H1 (cell line): ENCODE data around the gene EPHA4. TPM values are rescaled to one million over a fixed set of nuclear protein-coding genes. Genes with fewer than 3 reads are reported as not detected.

ENCODE experiments used
- CTCF ChIA-PET: fragments of 300-600 bp; sonication (Branson Sonifier 250); formaldehyde crosslinking; loops from one replicate; lab custom pipeline; 2021; ENCODE audit not compliant: partially characterized antibody; lab: Charles Lee
- POLR2A ChIA-PET: fragments of 300-600 bp; sonication (Branson Sonifier 250); formaldehyde crosslinking; loops from one replicate; lab custom pipeline; 2021; ENCODE audit warnings: inconsistent platforms; ENCODE audit not compliant: partially characterized antibody; lab: Charles Lee
- DNase-seq, 2 experiments: peaks; one replicate each; pipeline versions ENCODE4 v3.0.0 to v3.0.0-alpha.2; 2010 to 2022; ENCODE audit warnings: low spot score in 2 of 2, low read depth in 1 of 2, mixed read lengths in 1 of 2
- FAIRE-seq: peaks from 2 replicates; lab custom pipeline; 2011; peaks lifted over from hg19 to GRCh38; lab: Jason Lieb, UNC
- H2AFZ ChIP-seq: 2 replicates; pipeline ENCODE4 v1.8.1; 2012; ENCODE audit warnings: low read length, inconsistent platforms
- H2AK5ac ChIP-seq: 2 replicates; pipeline ENCODE4 v1.6.1; 2013; ENCODE audit warnings: low read depth, low read length
- H2BK120ac ChIP-seq: replicated peaks from 2 replicates; pipeline ENCODE3; 2013; ENCODE audit warnings: low read depth, low read length, inconsistent platforms
- H2BK12ac ChIP-seq: 2 replicates; pipeline ENCODE4 v1.6.1; 2013; ENCODE audit warnings: low read depth, low read length
- H2BK15ac ChIP-seq: 2 replicates; pipeline ENCODE4 v1.6.1; 2013; ENCODE audit warnings: low read length
- H2BK20ac ChIP-seq: 2 replicates; pipeline ENCODE4 v1.6.1; 2013; ENCODE audit warnings: low read length
- H2BK5ac ChIP-seq: 2 replicates; pipeline ENCODE4 v1.6.1; 2013; ENCODE audit warnings: low read depth, low read length
- H3K14ac ChIP-seq: 2 replicates; pipeline ENCODE4 v1.6.1; 2013; ENCODE audit warnings: inconsistent platforms; ENCODE audit not compliant: insufficient read length
- H3K18ac ChIP-seq: 2 replicates; pipeline ENCODE4 v1.6.1; 2013; ENCODE audit warnings: low read length; ENCODE audit errors: extremely low read depth
- H3K23ac ChIP-seq: 2 replicates; pipeline ENCODE4 v1.6.1; 2013; ENCODE audit warnings: inconsistent platforms; ENCODE audit not compliant: insufficient read length
- H3K23me2 ChIP-seq: 2 replicates; pipeline ENCODE4 v1.6.1; 2013; ENCODE audit warnings: low read depth, low read length
- H3K27ac ChIP-seq: 2 replicates; pipeline ENCODE4 v1.6.1; 2011; ENCODE audit warnings: low read depth, low read length, inconsistent platforms
- H3K27me3 ChIP-seq, 4 experiments: replicated peaks in 1 of 4; 1 replicate in 1 of 4; 2 replicates in 3 of 4; pipeline versions ENCODE4 v1.6.1 to v1.8.1; 2011 to 2013; ENCODE audit warnings: low read length in 3 of 4, mild to moderate bottlenecking in 3 of 4, inconsistent platforms in 2 of 4, mixed read lengths in 2 of 4, moderate library complexity in 1 of 4; ENCODE audit not compliant: control insufficient read depth in 3 of 4, insufficient read depth in 3 of 4; ENCODE audit errors: extremely low read depth in 1 of 4
- H3K36me3 ChIP-seq, 4 experiments: 2 replicates each; pipeline versions ENCODE4 v1.6.1 to v1.8.1; 2011 to 2013; ENCODE audit warnings: mild to moderate bottlenecking in 4 of 4, low read length in 3 of 4, moderate library complexity in 2 of 4, control low read depth in 1 of 4, inconsistent platforms in 1 of 4; ENCODE audit not compliant: insufficient read depth in 4 of 4, control insufficient read depth in 2 of 4
- H3K4ac ChIP-seq: replicated peaks from 2 replicates; pipeline ENCODE3; 2013; ENCODE audit warnings: low read length, low read depth, mixed read lengths, inconsistent platforms; ENCODE audit not compliant: insufficient read length
- H3K4me1 ChIP-seq, 4 experiments: replicated peaks in 1 of 4; 1 replicate in 1 of 4; 2 replicates in 3 of 4; pipeline versions ENCODE4 v1.6.1 to v1.8.1; 2011 to 2013; ENCODE audit warnings: low read length in 3 of 4, inconsistent platforms in 2 of 4, mixed read lengths in 1 of 4; ENCODE audit not compliant: insufficient read depth in 4 of 4, control insufficient read depth in 3 of 4
- H3K4me2 ChIP-seq, 2 experiments: 2 replicates each; pipeline versions ENCODE4 v1.6.1 to v1.8.1; 2011 to 2013; ENCODE audit warnings: low read depth in 2 of 2, low read length in 2 of 2, control low read depth in 1 of 2, inconsistent platforms in 1 of 2, mild to moderate bottlenecking in 1 of 2; ENCODE audit not compliant: insufficient read depth in 1 of 2
- H3K4me3 ChIP-seq, 4 experiments: fragments of 200-600, 300-600 bp in 1 of 4; sonication (generic), shearing (Covaris generic), sonication (Bioruptor Twin) in 1 of 4; 2 replicates each; pipeline versions ENCODE4 v1.5.1 to v1.8.1; 2011 to 2016; ENCODE audit warnings: low read length in 4 of 4, low read depth in 3 of 4, control low read depth in 2 of 4, inconsistent platforms in 2 of 4, mild to moderate bottlenecking in 2 of 4, mixed read lengths in 1 of 4, moderate library complexity in 1 of 4; ENCODE audit not compliant: insufficient read depth in 2 of 4; ENCODE audit errors: extremely low read depth in 1 of 4
- H3K56ac ChIP-seq: replicated peaks from 2 replicates; pipeline ENCODE3; 2013; ENCODE audit warnings: low read depth, mild to moderate bottlenecking, mixed read lengths, low read length, inconsistent platforms; ENCODE audit not compliant: insufficient read length
- H3K79me1 ChIP-seq: 2 replicates; pipeline ENCODE4 v1.6.1; 2013; ENCODE audit warnings: low read depth, low read length, control low read depth
- H3K79me2 ChIP-seq, 2 experiments: 2 replicates each; pipeline versions ENCODE4 v1.6.1 to v1.8.1; 2012 to 2013; ENCODE audit warnings: low read length in 2 of 2, mild to moderate bottlenecking in 2 of 2, inconsistent platforms in 1 of 2; ENCODE audit not compliant: insufficient read depth in 2 of 2, control insufficient read depth in 1 of 2
- H3K9ac ChIP-seq, 4 experiments: replicated peaks in 1 of 4; 1 replicate in 1 of 4; 2 replicates in 3 of 4; pipeline versions ENCODE4 v1.6.1 to v1.8.1; 2011 to 2013; ENCODE audit warnings: low read depth in 3 of 4, low read length in 3 of 4, control low read depth in 2 of 4, mild to moderate bottlenecking in 2 of 4, moderate library complexity in 2 of 4, inconsistent platforms in 1 of 4; ENCODE audit errors: extremely low read depth in 1 of 4
- H3K9me3 ChIP-seq, 2 experiments: 2 replicates each; pipeline versions ENCODE4 v1.6.1 to v1.8.1; 2012 to 2013; ENCODE audit warnings: mild to moderate bottlenecking in 2 of 2, moderate library complexity in 2 of 2, control low read depth in 1 of 2, inconsistent platforms in 1 of 2, low read depth in 1 of 2, low read length in 1 of 2, mixed read lengths in 1 of 2; ENCODE audit not compliant: insufficient read depth in 2 of 2
- H4K20me1 ChIP-seq, 2 experiments: replicated peaks in 1 of 2; 2 replicates each; pipeline versions ENCODE3 to v1.8.1; 2011 to 2013; ENCODE audit warnings: inconsistent platforms in 2 of 2, low read length in 2 of 2, mild to moderate bottlenecking in 1 of 2; ENCODE audit not compliant: insufficient read depth in 2 of 2, control insufficient read depth in 1 of 2
- H4K5ac ChIP-seq: 2 replicates; pipeline ENCODE4 v1.6.1; 2013; ENCODE audit warnings: low read length, low read depth, mixed read lengths, inconsistent platforms; ENCODE audit not compliant: insufficient read length
- H4K8ac ChIP-seq: 2 replicates; pipeline ENCODE4 v1.8.0; 2013; ENCODE audit warnings: mild to moderate bottlenecking, moderate library complexity, low read length, inconsistent platforms; ENCODE audit not compliant: insufficient read depth; ENCODE audit errors: extremely low read depth
- H4K91ac ChIP-seq: replicated peaks from 2 replicates; pipeline ENCODE3; 2013; ENCODE audit warnings: low read length, mixed read lengths, inconsistent platforms; ENCODE audit not compliant: insufficient read length
- ATF3 ChIP-seq: IDR thresholded peaks from 2 replicates; pipeline ENCODE4 v1.6.1; 2011; ENCODE audit warnings: low read depth, mild to moderate bottlenecking, low read length; ENCODE audit not compliant: insufficient read depth
- CHD2 ChIP-seq: IDR thresholded peaks from 2 replicates; pipeline ENCODE4 v1.6.1; 2012; ENCODE audit warnings: low read length, improper control_type of control experiment
- E2F6 ChIP-seq: IDR thresholded peaks from 2 replicates; pipeline ENCODE4 v1.6.1; 2012; ENCODE audit warnings: inconsistent platforms
- POU5F1 ChIP-seq: IDR thresholded peaks from 2 replicates; pipeline ENCODE4 v1.6.1; 2011; ENCODE audit warnings: low read depth, mild to moderate bottlenecking, low read length, moderate library complexity
- SIN3A ChIP-seq, 2 experiments: IDR thresholded peaks in 1 of 2; conservative IDR thresholded peaks in 1 of 2; 2 replicates each; pipeline ENCODE4 v1.6.1; 2011 to 2012; ENCODE audit warnings: low read length in 2 of 2, improper control_type of control experiment in 1 of 2, low read depth in 1 of 2, mild to moderate bottlenecking in 1 of 2
- SP2 ChIP-seq: IDR thresholded peaks from 2 replicates; pipeline ENCODE4 v1.6.1; 2012; ENCODE audit warnings: mild to moderate bottlenecking, low read length, inconsistent platforms
- SP4 ChIP-seq: IDR thresholded peaks from 2 replicates; pipeline ENCODE4 v1.6.1; 2012; ENCODE audit warnings: low read length, inconsistent platforms
- SUZ12 ChIP-seq: fragments of 200-600 bp; sonication (generic); IDR thresholded peaks from 2 replicates; pipeline ENCODE4 v1.6.1; 2012; ENCODE audit warnings: mild to moderate bottlenecking, inconsistent platforms, low read length, moderate library complexity, mixed read lengths
- USF2 ChIP-seq: IDR thresholded peaks from 2 replicates; pipeline ENCODE4 v1.6.1; 2011; ENCODE audit warnings: low read length, improper control_type of control experiment
- WGBS, 2 experiments: shearing (Covaris generic) in 1 of 2; methylation state at CpG; one replicate each; pipeline versions ENCODE4 v1.1.6 to v1.1.7; 2013 to 2015; ENCODE audit warnings: low lambda C conversion rate in 2 of 2, mixed read lengths in 2 of 2, inconsistent platforms in 1 of 2, low coverage in 1 of 2, missing lambda C conversion rate in 1 of 2; ENCODE audit not compliant: insufficient replicate concordance in 2 of 2, insufficient coverage in 1 of 2, insufficient read length in 1 of 2; ENCODE audit errors: extremely low coverage in 1 of 2, missing lambda C conversion rate in 1 of 2; 5-methylcytosine and 5-hydroxymethylcytosine counted together
- polyA plus RNA-seq, 7 experiments: library from polyadenylated mRNA; depleted of rRNA in 3 of 7; stranded (reverse) in 5 of 7; unstranded in 2 of 7; fragments of >200 nt in 5 of 7; fragments of 200-250 nt in 2 of 7; gene quantifications; 1 replicate in 5 of 7; 2 replicates in 1 of 7; 4 replicates in 1 of 7; pipeline versions ENCODE4 v1.2.1 to v1.2.3, GENCODE V29; 2011 to 2013; ENCODE audit warnings: missing spikeins in 2 of 7, mixed read lengths in 2 of 7
- total RNA-seq: library from RNA; stranded (reverse); fragmentation: NEBNext Ultra II Directional; extraction: Animal tissue kit (Norgen Biotek cat#: 25700); gene quantifications from 2 replicates; pipeline ENCODE4 v1.2.1, GENCODE V29; 2021

Gene EPHA4
- total and polyA plus RNA-seq, 2 of the 8 experiments (the other 6 are each of a cell fraction or from before 2014, with no cell fraction given), result 4.3 to 5.7 TPM

GRCh38 chr2:221530653-221531037, 41.5 kb downstream of the EPHA4 start:
- TF ChIP-seq CHD2 (no peak), USF2 (no peak), SUZ12 (no peak), SP2 (no peak), ATF3 (no peak), POU5F1 (no peak), SIN3A (conservative IDR thresholded peaks at IDR 0.05 in 1 of 2, IDR thresholded peaks at IDR 0.05 in 1 of 2; ENCODE audit: low read depth in 1 of 2, low read length in 2 of 2) (no peak), E2F6 (no peak), SP4 (no peak)
- Histone ChIP-seq H3K9ac (no peak overlapping the region), H3K27me3 (no peaks in the 10 kb centered on the region), H3K4me1 (no peaks in the 10 kb centered on the region; a peak in 1 of 7 replicates), H3K14ac (no peak overlapping the region), H2BK12ac (no peak overlapping the region; the same call in 1 of the 2 replicates), H3K4me2 (no peak overlapping the region), H3K23me2 (no peaks in the 10 kb centered on the region), H3K23ac (no peak overlapping the region), H3K18ac (no peak overlapping the region), H2BK5ac (no peak overlapping the region), H2BK15ac (no peak overlapping the region), H3K27ac (no peak overlapping the region), H4K91ac (no peak overlapping the region), H3K4ac (no peak overlapping the region), H4K8ac (no peak overlapping the region), H3K79me2 (no peaks in the 10 kb centered on the region; a peak in 1 of 4 replicates), H3K79me1 (no peaks in the 10 kb centered on the region), H4K5ac (no peak overlapping the region), H3K9me3 (no peaks in the 10 kb centered on the region), H4K20me1 (no peaks in the 10 kb centered on the region), H2AK5ac (no peak overlapping the region), H3K56ac (no peak overlapping the region), H2BK120ac (no peak overlapping the region), H3K36me3 (no peaks in the 10 kb centered on the region), H2BK20ac (no peak overlapping the region), H3K4me3 (no peak overlapping the region), H2AFZ (no peak overlapping the region)
- ChIA-PET CTCF (interaction anchor here (1.0 to 1.3 kb wide), 4 partner anchors 9 to 174 kb away, joined by 3 to 5 read pairs (median 4); no protein-coding TSS in a partner anchor), POLR2A (no interaction called here)
- 92% methylated on average over 2 of the region's 2 CpGs; no CpG with 5 or more reads in 1 of the 2 experiments for WGBS, 2 experiments
- FAIRE-seq (no peak), DNase-seq (no peak)
